ENCODE data around the gene CD83.

DNA sequence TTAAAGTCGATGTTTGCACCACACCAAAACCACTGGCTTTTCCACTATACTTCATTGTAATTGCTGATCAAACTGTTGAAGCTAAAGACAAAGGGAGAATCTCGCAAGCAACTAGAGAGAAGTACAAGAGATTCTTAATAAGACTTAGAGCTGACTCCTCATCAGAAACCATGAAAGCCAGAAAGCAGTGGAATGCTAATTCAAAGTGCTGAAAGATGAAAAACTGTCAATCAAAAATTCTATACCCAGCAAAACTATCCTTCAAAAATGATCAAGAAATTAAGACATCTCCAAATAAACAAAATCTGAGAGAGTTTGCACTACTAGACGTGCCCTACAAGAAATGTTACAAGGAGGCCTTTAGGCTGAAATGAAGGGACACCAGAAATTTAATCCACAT, 52.6 kb downstream of the CD83 start:
- no peak for TF ChIP-seq POLR2A (IDR thresholded peaks at IDR 0.05)
- no peak for TF ChIP-seq CTCF (IDR thresholded peaks at IDR 0.05 in 4 of 5, conservative IDR thresholded peaks at IDR 0.05 in 1 of 5)

All from gastrocnemius medialis (tissue), 4 donors.